Pons (tissue), 1 donor: Measurements from ENCODE around the gene MAGEB18.

Experiments
- DNase-seq: peaks from one replicate; pipeline ENCODE4 v3.0.0-alpha.2; 2016; ENCODE audit warnings: low spot score

The MAGEB18 gene

DNA sequence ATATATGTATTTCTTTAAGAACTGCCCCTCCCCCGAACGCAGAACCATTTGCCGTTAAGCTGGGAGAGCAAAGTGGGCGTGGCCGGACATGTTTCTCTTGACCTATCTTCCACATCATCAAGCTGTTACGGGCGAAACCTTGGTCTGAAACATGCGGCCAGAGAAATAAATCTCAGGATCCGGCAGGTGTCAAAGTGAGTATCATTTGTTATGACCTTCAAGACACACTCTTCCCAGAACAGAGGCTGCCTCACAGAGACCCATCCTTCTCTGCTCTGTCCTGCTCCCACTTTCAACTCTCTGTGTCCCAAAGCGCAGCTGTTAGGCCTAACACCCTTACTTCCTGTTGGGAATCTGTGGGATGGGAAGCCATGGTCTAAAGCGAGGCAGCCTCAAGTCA, at the start of gene MAGEB18:
MAGEB18 (plus strand) TSS at position 70 of the 400 bp plus-strand sequence. CDS start 643 bp downstream, outside the sequence.
- DNase-seq: no peak

DNA sequence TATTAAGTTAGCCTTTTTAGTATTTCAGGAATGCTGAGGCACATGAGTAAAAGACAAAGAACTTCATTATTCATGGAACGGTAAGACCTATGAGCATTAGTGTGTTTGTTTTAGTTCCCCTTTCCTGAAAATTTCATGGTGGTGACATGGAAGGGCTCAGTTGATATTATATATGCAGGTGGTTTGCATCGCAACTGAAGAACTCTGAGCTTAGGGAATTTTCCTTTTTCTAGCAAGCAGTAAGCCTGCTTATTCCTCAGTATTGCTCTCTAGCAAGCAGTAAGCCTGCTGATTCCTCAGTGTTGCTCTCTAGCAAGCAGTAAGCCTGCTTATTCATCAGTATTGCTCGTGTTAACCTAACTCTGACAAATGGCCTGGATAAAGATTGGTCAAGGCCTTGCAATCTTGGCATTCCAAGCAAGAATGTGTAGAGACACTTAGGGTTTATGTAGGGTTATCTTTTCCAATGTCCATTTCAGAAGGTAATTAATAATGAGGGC, 37.7 kb upstream of the MAGEB18 start:
- no peak for DNase-seq

DNA sequence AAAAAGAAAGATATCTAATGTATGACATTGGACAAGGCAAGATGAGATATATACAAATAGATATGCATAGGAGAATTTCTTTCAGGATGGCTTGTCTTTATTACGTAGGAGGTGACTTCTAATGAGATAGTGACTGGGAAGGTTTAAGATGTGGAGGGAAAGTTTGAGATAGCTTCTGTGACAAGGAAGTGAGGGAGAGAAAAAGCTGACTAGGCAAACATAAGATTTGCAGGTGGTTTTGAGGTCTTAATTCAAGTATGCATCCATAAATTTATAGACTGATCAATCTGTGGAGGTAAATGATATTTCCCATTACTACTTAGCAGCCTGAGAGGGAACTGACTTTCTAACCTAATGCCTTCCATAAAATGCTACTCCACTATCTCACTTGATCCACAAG, 29.0 kb upstream of the MAGEB18 start:
- no peak for DNase-seq

DNA sequence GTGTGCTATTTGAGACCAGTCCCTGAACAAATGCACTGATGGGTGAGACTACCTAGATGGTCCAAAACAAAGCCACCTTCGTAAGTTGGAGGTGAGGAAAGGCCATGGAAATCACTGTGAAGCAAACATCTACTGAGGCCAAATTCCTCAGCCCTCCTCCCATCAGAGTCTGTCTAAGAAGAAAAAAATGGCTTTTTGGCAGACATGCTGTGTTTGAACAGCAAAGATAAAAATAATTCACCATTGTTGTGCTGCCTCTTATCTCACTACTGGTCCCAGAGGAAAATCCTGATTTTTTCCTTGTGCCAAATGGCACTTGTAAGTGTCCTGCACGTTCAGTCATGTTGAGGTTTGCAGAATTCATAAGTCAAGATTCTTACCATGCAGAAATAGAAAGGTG, 7.9 kb downstream of the MAGEB18 start:
- DNase-seq: no peak

- no peak for DNase-seq
Measured at GRCh38 chrX:26160301-26160700, 22.2 kb downstream of the MAGEB18 start, which contains the start of gene MAGEB6B. Gene MAGEB6B, plus strand, starts transcription at chrX:26160601. Its CDS starts 0 bp downstream, at chrX:26160601.
